ENCODE measurements around the gene VEGFD. TPM values are rescaled to one million over a fixed set of nuclear protein-coding genes. Genes with fewer than 3 reads are reported as not detected.

The VEGFD gene
- total and polyA plus RNA-seq, 2 of the 13 experiments (the other 11 are each of a cell fraction or from before 2014, with no cell fraction given) = 0.11 to 0.35 TPM

- TF ChIP-seq ZBTB40 (IDR thresholded peaks at IDR 0.05) (no peak), ZBTB40 (CRISPR knock-in tag; IDR thresholded peaks at IDR 0.05) (no peak), TFDP2 (CRISPR knock-in tag; IDR thresholded peaks at IDR 0.05) (no peak), NFE2 (CRISPR knock-in tag; IDR thresholded peaks at IDR 0.05) (no peak), ZNF274 (CRISPR knock-in tag; IDR thresholded peaks at IDR 0.05) (no peak), FOXJ3 (CRISPR knock-in tag; IDR thresholded peaks at IDR 0.05; ENCODE audit: borderline replicate concordance) (no peak), CHD4 (IDR thresholded peaks at IDR 0.05; ENCODE audit: borderline replicate concordance, low read length) (no peak), ZNF18 (CRISPR knock-in tag; IDR thresholded peaks at IDR 0.05; ENCODE audit: insufficient replicate concordance) (no peak), ZFY (CRISPR knock-in tag; IDR thresholded peaks at IDR 0.05) (no peak), TAF15 (IDR thresholded peaks at IDR 0.05; ENCODE audit: low read depth, low read length, poor library complexity, severe bottlenecking) (no peak), HMG20A (CRISPR knock-in tag; IDR thresholded peaks at IDR 0.05; ENCODE audit: borderline replicate concordance) (no peak), HNRNPK (IDR thresholded peaks at IDR 0.05; ENCODE audit: low read depth, low read length, poor library complexity, severe bottlenecking) (no peak), SNAPC2 (CRISPR knock-in tag; IDR thresholded peaks at IDR 0.05) (no peak)
These were observed 24.5 kb downstream of the VEGFD start (continued) for GRCh38 chrX:15359701-15360100.
